Measurements from ENCODE around the gene EBF3.

GRCh38 chr10:129853562-129853903, 110.5 kb downstream of the EBF3 start:
- TF ChIP-seq CTCF (IDR thresholded peaks at IDR 0.05; ENCODE audit: extremely low read depth in 1 of 2, insufficient read depth in 1 of 2, low read depth in 1 of 2, low read length in 2 of 2) (no peak), POLR2AphosphoS5 (IDR thresholded peaks at IDR 0.05; ENCODE audit: insufficient read depth, low read depth, low read length) (no peak), POLR2A (IDR thresholded peaks at IDR 0.05; ENCODE audit: low read depth, low read length) (no peak)
